ENCODE data around the gene ADAM10. TPM values are rescaled to one million over a fixed set of nuclear protein-coding genes. Genes with fewer than 3 reads are reported as not detected.

Gene ADAM10
- total and polyA plus RNA-seq, 2 donors (not counting 1 experiment from before 2014, with no cell fraction given), result 18.8 to 138 TPM

- POLR2A ChIA-PET, result no interaction called here
- Histone ChIP-seq H2AFZ (ENCODE audit: insufficient read depth, low read depth, low read length, poor library complexity, severe bottlenecking) (no peak overlapping the region), H3K27ac (ENCODE audit: low read length in 2 of 2) (no peak overlapping the region), H3K4me2 (replicated peaks; ENCODE audit: low read depth, low read length, poor library complexity, severe bottlenecking) (no peak overlapping the region), H3K79me2 (ENCODE audit: control insufficient read depth, insufficient read depth, low read length) (no peaks in the 10 kb centered on the region), H4K20me1 (ENCODE audit: control insufficient read depth, insufficient read depth, low read length, poor library complexity, severe bottlenecking) (no peaks in the 10 kb centered on the region), H3K9ac (ENCODE audit: low read length) (no peak overlapping the region), H3K27me3 (replicated peaks in 1 of 4; ENCODE audit: control extremely low read depth in 1 of 4, control insufficient read depth in 3 of 4, insufficient read depth in 4 of 4, low read length in 3 of 4) (no peaks in the 10 kb centered on the region), H3K36me3 (replicated peaks in 1 of 2; ENCODE audit: control extremely low read depth in 1 of 2, control insufficient read depth in 1 of 2, extremely low read depth in 1 of 2, insufficient read depth in 2 of 2, low read length in 1 of 2) (peaks cover 5 to 41% of the 10 kb centered on the region in 2 experiments), H3K4me3 (ENCODE audit: control extremely low read depth in 1 of 5, extremely low read depth in 1 of 5, insufficient read depth in 1 of 5, low read depth in 2 of 5, low read length in 4 of 5) (no peak overlapping the region), H3K4me1 (ENCODE audit: control insufficient read depth in 2 of 2, insufficient read depth in 2 of 2, low read length in 2 of 2) (no peaks in the 10 kb centered on the region), H3K9me3 (ENCODE audit: control extremely low read depth in 1 of 3, control insufficient read depth in 2 of 3, insufficient read depth in 1 of 3, low read length in 2 of 3) (no peaks in the 10 kb centered on the region)
- TF ChIP-seq EZH2 (IDR thresholded peaks at IDR 0.05; ENCODE audit: borderline replicate concordance, insufficient read depth, low read depth, low read length, poor library complexity, severe bottlenecking) (no peak), CTCF (IDR thresholded peaks at IDR 0.05) (no peak)
- Mint-ChIP-seq H3K27me3 (no peaks in the 10 kb centered on the region), H3K27ac (no peak overlapping the region), H3K4me1 (peaks cover 6% of the 10 kb centered on the region), H3K4me3 (no peak overlapping the region), H3K9me3 (ENCODE audit: insufficient read depth) (no peaks in the 10 kb centered on the region)
- CTCF ChIA-PET, result no interaction called here
- no peak for DNase-seq
- 100% methylated on average over 2 of the region's 4 CpGs for WGBS (ENCODE audit: insufficient coverage)
- no peak for ATAC-seq (ENCODE audit: low read depth)
- intact Hi-C loops (cut with micrococcal nuclease), result no loop called here
Measured at GRCh38 chr15:58606577-58607080, 142.9 kb downstream of the ADAM10 start.

- Histone ChIP-seq H2AFZ (ENCODE audit: insufficient read depth, low read depth, low read length, poor library complexity, severe bottlenecking) (no peak overlapping the region), H3K36me3 (replicated peaks in 1 of 2; ENCODE audit: control extremely low read depth in 1 of 2, control insufficient read depth in 1 of 2, extremely low read depth in 1 of 2, insufficient read depth in 2 of 2, low read length in 1 of 2) (peaks cover 5 to 41% of the 10 kb centered on the region in 2 experiments), H4K20me1 (ENCODE audit: control insufficient read depth, insufficient read depth, low read length, poor library complexity, severe bottlenecking) (no peaks in the 10 kb centered on the region), H3K4me3 (ENCODE audit: control extremely low read depth in 1 of 5, extremely low read depth in 1 of 5, insufficient read depth in 1 of 5, low read depth in 2 of 5, low read length in 4 of 5) (no peak overlapping the region), H3K9ac (ENCODE audit: low read length) (no peak overlapping the region), H3K27ac (ENCODE audit: low read length in 2 of 2) (no peak overlapping the region), H3K4me2 (replicated peaks; ENCODE audit: low read depth, low read length, poor library complexity, severe bottlenecking) (no peak overlapping the region), H3K9me3 (ENCODE audit: control extremely low read depth in 1 of 3, control insufficient read depth in 2 of 3, insufficient read depth in 1 of 3, low read length in 2 of 3) (no peaks in the 10 kb centered on the region), H3K4me1 (ENCODE audit: control insufficient read depth in 2 of 2, insufficient read depth in 2 of 2, low read length in 2 of 2) (no peaks in the 10 kb centered on the region), H3K79me2 (ENCODE audit: control insufficient read depth, insufficient read depth, low read length) (no peaks in the 10 kb centered on the region), H3K27me3 (replicated peaks in 1 of 4; ENCODE audit: control extremely low read depth in 1 of 4, control insufficient read depth in 3 of 4, insufficient read depth in 4 of 4, low read length in 3 of 4) (no peaks in the 10 kb centered on the region)
- CTCF ChIA-PET, result no interaction called here
- no peak overlapping the region for H3K4me3 Mint-ChIP-seq
- TF ChIP-seq EZH2 (IDR thresholded peaks at IDR 0.05; ENCODE audit: borderline replicate concordance, insufficient read depth, low read depth, low read length, poor library complexity, severe bottlenecking) (no peak), CTCF (IDR thresholded peaks at IDR 0.05) (no peak)
- POLR2A ChIA-PET, result no interaction called here
- intact Hi-C loops (cut with micrococcal nuclease), result no loop called here
- DNase-seq (no peak), ATAC-seq (ENCODE audit: low read depth) (no peak)
- H3K9me3 Mint-ChIP-seq (ENCODE audit: insufficient read depth), result no peaks in the 10 kb centered on the region
- H3K27ac Mint-ChIP-seq, result no peak overlapping the region
- peaks cover 6% of the 10 kb centered on the region for H3K4me1 Mint-ChIP-seq
- no peaks in the 10 kb centered on the region for H3K27me3 Mint-ChIP-seq
- WGBS (ENCODE audit: insufficient coverage), result 85% methylated on average over 2 of the region's 3 CpGs
Measured at GRCh38 chr15:58605931-58606530, 143.5 kb downstream of the ADAM10 start.
